GM12878 (cell line): ENCODE data around the gene SPEG. TPM values are rescaled to one million over a fixed set of nuclear protein-coding genes. Genes with fewer than 3 reads are reported as not detected.

Source experiments
- ATAC-seq: fragments of 200-7000 bp; cut with Tn5 transposase; 3 replicates; pipeline ENCODE4 v1.9.1; 2020; ENCODE audit warnings: mild to moderate bottlenecking, moderate library complexity
- BruUV-seq: library from RNA; stranded (reverse); fragments of 400-500 nt; replicated peaks from 2 replicates; lab custom pipeline; 2021; lab: Mats Ljungman, UMichigan
- CTCF ChIA-PET: fragments of 300-600 bp; sonication (Branson Sonifier 250); formaldehyde crosslinking; extraction: SDS; loops from one replicate; lab custom pipeline; 2021; ENCODE audit warnings: inconsistent platforms; lab: Yijun Ruan, JAX
- POLR2A ChIA-PET: fragments of 350-600 bp; formaldehyde crosslinking; extraction: SDS; loops from one replicate; lab custom pipeline; 2021; ENCODE audit warnings: inconsistent platforms; lab: Charles Lee
- RAD21 ChIA-PET: fragments of 300-600 bp; sonication (Branson Sonifier 250); formaldehyde crosslinking; loops from one replicate; lab custom pipeline; 2023; ENCODE audit warnings: antibody characterized with exemption; ENCODE audit not compliant: unreplicated experiment; lab: Charles Lee
- SMC1A ChIA-PET: fragments of 300-600 bp; sonication (Branson Sonifier 250); formaldehyde crosslinking; loops from one replicate; lab custom pipeline; 2023; ENCODE audit not compliant: unreplicated experiment, uncharacterized antibody; lab: Charles Lee
- DNase-seq: peaks from one replicate; pipeline ENCODE4 v3.0.0-alpha.2; 2011; ENCODE audit warnings: low read depth, low spot score
- FAIRE-seq: peaks from 3 replicates; lab custom pipeline; 2011; peaks lifted over from hg19 to GRCh38; lab: Jason Lieb, UNC
- H2AFZ ChIP-seq: 2 replicates; pipeline ENCODE4 v1.6.0; 2011; ENCODE audit warnings: low read depth, low read length, control low read depth; ENCODE audit not compliant: control insufficient read depth
- H3K27ac ChIP-seq: 2 replicates; pipeline ENCODE4 v1.5.1; 2011; ENCODE audit warnings: control low read depth; ENCODE audit not compliant: control insufficient read depth, insufficient read depth
- H3K27me3 ChIP-seq, 2 experiments: replicated peaks in 1 of 2; 2 replicates each; pipeline versions ENCODE4 v1.6.0 to v1.6.1; 2011; ENCODE audit warnings: low read length in 1 of 2; ENCODE audit not compliant: control insufficient read depth in 2 of 2, insufficient read depth in 2 of 2
- H3K36me3 ChIP-seq, 2 experiments: 2 replicates each; pipeline ENCODE4 v1.5.1; 2011; ENCODE audit warnings: low read length in 1 of 2; ENCODE audit not compliant: control insufficient read depth in 2 of 2, insufficient read depth in 2 of 2
- H3K4me1 ChIP-seq: 2 replicates; pipeline ENCODE4 v1.6.1; 2011; ENCODE audit warnings: mild to moderate bottlenecking, low read length, moderate library complexity, mixed read lengths; ENCODE audit not compliant: control insufficient read depth, insufficient read depth
- H3K4me2 ChIP-seq: 2 replicates; pipeline ENCODE4 v1.6.0; 2011; ENCODE audit warnings: control low read depth; ENCODE audit not compliant: control insufficient read depth, insufficient read depth
- H3K4me3 ChIP-seq: fragments of 200-600 bp; sonication (generic); 2 replicates; pipeline ENCODE4 v1.5.1; 2016
- H3K79me2 ChIP-seq: 2 replicates; pipeline ENCODE4 v1.6.0; 2011; ENCODE audit warnings: low read length; ENCODE audit not compliant: control insufficient read depth, insufficient read depth
- H3K9ac ChIP-seq: 2 replicates; pipeline ENCODE4 v1.8.0; 2011; ENCODE audit warnings: low read length, control low read depth, mixed read lengths; ENCODE audit not compliant: control insufficient read depth, insufficient read depth
- H3K9me3 ChIP-seq: replicated peaks from 3 replicates; pipeline ENCODE4 v1.5.1; 2011; ENCODE audit warnings: mild to moderate bottlenecking, low read length; ENCODE audit not compliant: control insufficient read depth, insufficient read depth
- H4K20me1 ChIP-seq: 2 replicates; pipeline ENCODE4 v1.6.0; 2011; ENCODE audit not compliant: control insufficient read depth, insufficient read depth
- CBX3 ChIP-seq: fragments of 200-600 bp; sonication (generic); IDR thresholded peaks from 2 replicates; pipeline ENCODE4 v1.6.1; 2016; ENCODE audit warnings: low read depth, borderline replicate concordance
- CEBPB ChIP-seq, 2 experiments: fragments of 150-350 bp in 1 of 2; IDR thresholded peaks; 2 replicates each; pipeline ENCODE4 v1.6.1; 2012 to 2014; ENCODE audit warnings: low read depth in 2 of 2, low read length in 2 of 2, borderline replicate concordance in 1 of 2, inconsistent platforms in 1 of 2
- EZH2 ChIP-seq: IDR thresholded peaks from 2 replicates; pipeline ENCODE4 v1.6.1; 2012; ENCODE audit warnings: low read depth, mild to moderate bottlenecking, control low read depth, inconsistent platforms, low read length, borderline replicate concordance; ENCODE audit not compliant: control insufficient read depth
- RELA ChIP-seq: fragments of 450-650 bp; IDR thresholded peaks from 2 replicates; pipeline ENCODE4 v1.8.0; 2014; ENCODE audit warnings: borderline replicate concordance; ENCODE audit not compliant: partially characterized antibody
- SMARCA5 ChIP-seq: fragments of 450-650 bp; IDR thresholded peaks from 2 replicates; pipeline ENCODE4 v1.6.1; 2017; ENCODE audit warnings: mild to moderate bottlenecking
- ZNF274 ChIP-seq: IDR thresholded peaks from one replicate; pipeline ENCODE4 v1.8.0; 2011; ENCODE audit not compliant: insufficient read length, insufficient read depth
- WGBS: methylation state at CpG from one replicate; pipeline ENCODE4 v1.1.6; 2016; ENCODE audit warnings: low lambda C conversion rate; ENCODE audit not compliant: insufficient replicate concordance, insufficient coverage; ENCODE audit errors: missing lambda C conversion rate; 5-methylcytosine and 5-hydroxymethylcytosine counted together
- in situ Hi-C: fragments of 300-500 bp; cut with MboI; formaldehyde crosslinking; loops from 9 replicates; pipeline ENCODE4 v1.14.3; 2018; ENCODE audit warnings: mixed read lengths
- intact Hi-C: fragments of 100-400 bp; cut with micrococcal nuclease; formaldehyde crosslinking; loops from one replicate; pipeline ENCODE4 v1.14.2; 2022; ENCODE audit not compliant: unreplicated experiment
- polyA plus RNA-seq, 11 experiments: library from polyadenylated mRNA; depleted of rRNA in 4 of 11; unstranded in 6 of 11; stranded (reverse) in 5 of 11; fragments of >200 nt; fragmentation: Nextera tagmentation in 4 of 11; fragmentation: Illumina TruSeq in 1 of 11; extraction: Ambion mirVana in 4 of 11; extraction: Trizol in 1 of 11; gene quantifications; 1 replicate in 1 of 11; 2 replicates in 10 of 11; pipeline versions ENCODE4 v1.2.1 to v1.2.3, GENCODE V29; 2011 to 2016; ENCODE audit warnings: inconsistent platforms in 2 of 11, missing spikeins in 2 of 11, low read depth in 1 of 11
- total RNA-seq, 4 experiments: library from RNA; depleted of rRNA in 3 of 4; stranded (reverse); fragments of >200 nt in 3 of 4; fragmentation: Illumina TruSeq in 1 of 4; extraction: Trizol in 1 of 4; gene quantifications; 2 replicates each; pipeline versions ENCODE4 v1.2.1 to v1.2.3, GENCODE V29; 2013 to 2021
- TF ChIP-seq, protein P1 (sequence below), 3 experiments: IDR thresholded peaks in 2 of 3; conservative IDR thresholded peaks in 1 of 3; 2 replicates each; pipeline ENCODE4 v1.5.1; 2011; ENCODE audit warnings: low read depth in 3 of 3, low read length in 3 of 3, mild to moderate bottlenecking in 3 of 3, control low read depth in 2 of 3, moderate library complexity in 2 of 3, inconsistent platforms in 1 of 3, mixed read lengths in 1 of 3; ENCODE audit not compliant: control insufficient read depth in 2 of 3, insufficient read depth in 1 of 3; ENCODE audit errors: extremely low read depth in 1 of 3

Gene SPEG
- total and polyA plus RNA-seq, 10 of the 15 experiments (the other 5 are each of a cell fraction or from before 2014, with no cell fraction given) = 0.03 to 0.28 TPM; not detected in 8

DNA sequence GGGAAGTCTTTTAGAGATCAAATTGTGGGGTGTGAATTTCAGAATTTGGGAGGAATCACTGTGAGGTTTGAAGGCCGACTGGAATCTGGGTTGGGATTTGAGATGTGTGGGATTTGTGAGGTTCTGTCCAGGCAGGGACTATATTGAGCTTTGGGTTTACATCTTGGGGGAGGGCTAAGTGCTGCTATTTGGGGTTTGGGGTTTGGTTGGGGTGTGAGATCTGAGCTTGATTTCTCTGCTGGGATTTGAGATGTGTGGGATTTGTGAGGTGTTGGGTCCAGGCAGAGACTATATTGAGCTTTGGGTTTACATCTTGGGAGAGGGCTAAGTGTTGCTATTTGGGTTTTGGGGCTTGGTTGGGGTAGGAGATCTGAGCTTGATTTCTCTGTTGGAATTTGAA, 64.9 kb downstream of the SPEG start (continued):
- TF ChIP-seq RELA (no peak), SMARCA5 (no peak), CBX3 (no peak), CEBPB (IDR thresholded peaks at IDR 0.05; ENCODE audit: borderline replicate concordance in 1 of 2, low read depth in 2 of 2, low read length in 2 of 2) (no peak), ZNF274 (no peak)
- TF ChIP-seq, all 136 proteins: peak for 0

DNA sequence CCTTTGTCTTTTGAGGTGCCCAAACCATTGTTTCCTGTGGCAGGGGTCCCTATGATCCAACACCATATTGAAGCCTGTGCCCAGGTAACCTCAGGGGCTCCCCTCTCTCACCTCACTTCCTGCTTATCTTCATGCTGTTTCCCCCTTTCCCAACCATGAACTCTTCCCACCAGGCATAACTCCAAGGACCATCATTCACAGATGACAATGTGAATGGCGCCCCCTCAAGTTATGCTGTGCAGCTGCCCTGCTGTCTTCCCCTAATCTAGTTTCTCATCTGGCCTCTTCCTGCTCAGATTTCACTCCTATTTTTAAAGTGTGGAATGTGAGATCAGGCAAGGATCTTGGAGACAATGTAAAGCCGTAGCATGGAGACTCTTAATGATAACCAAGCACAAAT, 65.5 kb downstream of the SPEG start:
- ChIA-PET SMC1A (interaction anchor here (4.0 kb wide), 1 partner anchor 28 kb away, joined by 22 read pairs; no protein-coding TSS in a partner anchor), RAD21 (interaction anchor here (0.9 to 2.0 kb wide), 2 partner anchors 30 to 189 kb away, joined by 3 to 6 read pairs; no protein-coding TSS in a partner anchor)
- in situ Hi-C loops (no loop called here), intact Hi-C loops (no loop called here)
- H3K4me1 ChIP-seq = peaks cover 15% of the 10 kb centered on the region
- WGBS = 72% methylated on average over 2 of the region's 2 CpGs
- TF ChIP-seq, protein P1, sequence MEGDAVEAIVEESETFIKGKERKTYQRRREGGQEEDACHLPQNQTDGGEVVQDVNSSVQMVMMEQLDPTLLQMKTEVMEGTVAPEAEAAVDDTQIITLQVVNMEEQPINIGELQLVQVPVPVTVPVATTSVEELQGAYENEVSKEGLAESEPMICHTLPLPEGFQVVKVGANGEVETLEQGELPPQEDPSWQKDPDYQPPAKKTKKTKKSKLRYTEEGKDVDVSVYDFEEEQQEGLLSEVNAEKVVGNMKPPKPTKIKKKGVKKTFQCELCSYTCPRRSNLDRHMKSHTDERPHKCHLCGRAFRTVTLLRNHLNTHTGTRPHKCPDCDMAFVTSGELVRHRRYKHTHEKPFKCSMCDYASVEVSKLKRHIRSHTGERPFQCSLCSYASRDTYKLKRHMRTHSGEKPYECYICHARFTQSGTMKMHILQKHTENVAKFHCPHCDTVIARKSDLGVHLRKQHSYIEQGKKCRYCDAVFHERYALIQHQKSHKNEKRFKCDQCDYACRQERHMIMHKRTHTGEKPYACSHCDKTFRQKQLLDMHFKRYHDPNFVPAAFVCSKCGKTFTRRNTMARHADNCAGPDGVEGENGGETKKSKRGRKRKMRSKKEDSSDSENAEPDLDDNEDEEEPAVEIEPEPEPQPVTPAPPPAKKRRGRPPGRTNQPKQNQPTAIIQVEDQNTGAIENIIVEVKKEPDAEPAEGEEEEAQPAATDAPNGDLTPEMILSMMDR (IDR thresholded peaks at IDR 0.05 in 2 of 3, conservative IDR thresholded peaks at IDR 0.05 in 1 of 3; ENCODE audit: control insufficient read depth in 2 of 3, extremely low read depth in 1 of 3, insufficient read depth in 1 of 3, low read depth in 3 of 3, low read length in 3 of 3) = peak; percentile 5 to 38 (median 25); a peak in 2 of 6 replicates
- TF ChIP-seq EZH2 = no peak
- TF ChIP-seq, all 136 proteins: peak for 1
- ATAC-seq = no peak
- BruUV-seq = no TSS peak
- no peak overlapping the region for H2AFZ ChIP-seq
- H3K9me3 ChIP-seq = no peaks in the 10 kb centered on the region; the same call in 2 of the 3 replicates
- no peak overlapping the region for H3K27ac ChIP-seq
- H3K4me3 ChIP-seq = peak overlapping the region; percentile 83; the same call in 1 of the 2 replicates
- H3K36me3 ChIP-seq = peaks cover 0 to 7% of the 10 kb centered on the region in 2 experiments; a peak in 1 of 4 replicates
- FAIRE-seq = no peak
- DNase-seq = no peak
- ChIA-PET POLR2A (interaction anchor here (0.6 to 2.1 kb wide), 2 partner anchors 112 to 1041 kb away, joined by 3 to 15 read pairs; partner anchors contain the start of gene DNPEP), CTCF (interaction anchor here (0.8 to 11.4 kb wide), 10 partner anchors 8 to 143 kb away, joined by 3 to 224 read pairs (median 4); partner anchors contain the start of genes CHPF and TMEM198)
- no peak overlapping the region; the same call in 1 of the 2 replicates for H3K9ac ChIP-seq
- H3K27me3 ChIP-seq = peaks cover 5 to 14% of the 10 kb centered on the region in 2 experiments
- H3K4me2 ChIP-seq = peak overlapping the region; percentile 93
- H4K20me1 ChIP-seq = no peaks in the 10 kb centered on the region
- H3K79me2 ChIP-seq = peaks cover 11% of the 10 kb centered on the region
